Activated CD4-positive, alpha-beta memory T cell treated with anti-CD3 and anti-CD28 coated beads for 36 hours (primary cell): ENCODE data around the gene ACVR2B. TPM values are rescaled to one million over a fixed set of nuclear protein-coding genes. Genes with fewer than 3 reads are reported as not detected.

Experiments
- CTCF ChIA-PET: fragments of 350-600 bp; sonication (Branson Sonifier 250); formaldehyde crosslinking; loops from one replicate; lab custom pipeline; 2021; ENCODE audit warnings: antibody characterized with exemption, inconsistent platforms; lab: Charles Lee
- POLR2A ChIA-PET: fragments of 350-600 bp; sonication (Branson Sonifier 250); formaldehyde crosslinking; loops from one replicate; lab custom pipeline; 2021; ENCODE audit warnings: antibody characterized with exemption; lab: Charles Lee
- DNase-seq: peaks from one replicate; pipeline ENCODE4 v3.0.0-alpha.2; 2020
- H3K27ac Mint-ChIP-seq: one replicate; pipeline ENCODE4 v1.8.0; 2021; ENCODE audit warnings: mixed read lengths
- H3K27me3 Mint-ChIP-seq: one replicate; pipeline ENCODE4 v1.8.0; 2021; ENCODE audit warnings: mixed read lengths
- H3K36me3 Mint-ChIP-seq: one replicate; pipeline ENCODE4 v1.8.0; 2021; ENCODE audit warnings: mixed read lengths
- H3K4me1 Mint-ChIP-seq: one replicate; pipeline ENCODE4 v1.8.0; 2021; ENCODE audit warnings: low read depth, mixed read lengths
- H3K4me3 Mint-ChIP-seq: one replicate; pipeline ENCODE4 v1.8.0; 2021; ENCODE audit warnings: mild to moderate bottlenecking, mixed read lengths
- H3K9me3 Mint-ChIP-seq: one replicate; pipeline ENCODE4 v1.8.0; 2021; ENCODE audit warnings: mixed read lengths
- intact Hi-C: fragments of 100-400 bp; cut with micrococcal nuclease; formaldehyde crosslinking; loops from one replicate; pipeline ENCODE4 v1.15.1; 2023
- total RNA-seq, 2 experiments: library from RNA; stranded (reverse); gene quantifications; one replicate each; pipeline ENCODE4 v1.2.3, GENCODE V29; 2021

Gene ACVR2B
- total RNA-seq, 2 experiments from 2014 or later, result 7.1 to 7.8 TPM

- H3K36me3 Mint-ChIP-seq, result peaks cover 17% of the 10 kb centered on the region
- H3K9me3 Mint-ChIP-seq, result no peaks in the 10 kb centered on the region
- no peak overlapping the region for H3K4me3 Mint-ChIP-seq
- no peak for DNase-seq
- CTCF ChIA-PET, result interaction anchor here (1.0 to 6.0 kb wide), 8 partner anchors 9 to 481 kb away, joined by 3 to 81 read pairs (median 5); partner anchors contain the start of genes EXOG and XYLB
- peak overlapping the region; percentile 31 for H3K27ac Mint-ChIP-seq
- POLR2A ChIA-PET, result no interaction called here
- no peaks in the 10 kb centered on the region for H3K27me3 Mint-ChIP-seq
- intact Hi-C loops, result loop anchor here (1.0 kb wide), 1 partner anchor 23 kb away; the partner anchor contains the start of gene EXOG
- peaks cover 30% of the 10 kb centered on the region for H3K4me1 Mint-ChIP-seq
Observed at GRCh38 chr3:38519000-38519399, 65.3 kb downstream of the ACVR2B start.

GRCh38 chr3:38519651-38520050, 66.0 kb downstream of the ACVR2B start:
- Mint-ChIP-seq H3K36me3 (peaks cover 22% of the 10 kb centered on the region), H3K4me1 (peaks cover 30% of the 10 kb centered on the region), H3K9me3 (no peaks in the 10 kb centered on the region), H3K4me3 (no peak overlapping the region), H3K27me3 (no peaks in the 10 kb centered on the region), H3K27ac (peak overlapping the region; percentile 75)
- ChIA-PET CTCF (interaction anchor here (0.9 to 6.0 kb wide), 13 partner anchors 9 to 743 kb away, joined by 3 to 81 read pairs (median 11); partner anchors contain the start of genes EXOG, SCN5A and XYLB), POLR2A (no interaction called here)
- DNase-seq, result no peak
- intact Hi-C loops, result loop anchor here (1.0 kb wide), 1 partner anchor 23 kb away; the partner anchor contains the start of gene EXOG

DNA sequence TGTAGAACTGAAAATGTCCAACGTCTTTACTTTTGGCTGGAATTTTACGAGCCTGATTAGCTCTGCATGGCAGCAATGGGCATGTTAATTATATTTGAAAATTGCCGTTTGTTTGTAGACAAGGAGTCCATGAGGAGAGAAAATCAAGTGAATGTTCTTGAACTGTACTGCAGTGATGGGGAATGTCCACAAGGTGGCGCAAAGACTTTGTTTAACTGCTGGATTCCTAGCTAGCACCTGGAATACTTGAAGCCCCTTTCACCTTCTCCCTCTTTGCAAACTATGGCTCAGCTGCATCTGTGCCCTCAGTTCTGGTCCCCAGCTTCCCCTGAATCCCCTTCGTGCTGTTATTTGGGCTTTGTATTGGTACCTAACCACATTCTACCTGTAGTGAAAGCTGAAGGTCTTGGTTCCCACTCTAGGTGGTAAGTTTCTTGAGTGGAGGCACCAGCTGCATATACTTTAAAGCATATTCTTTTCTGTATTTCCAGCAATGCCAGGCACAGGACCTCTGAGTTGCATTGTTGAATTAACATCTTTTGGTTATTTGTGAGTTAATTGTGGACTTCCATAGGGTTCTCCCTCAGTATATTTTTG, 67.8 kb downstream of the ACVR2B start:
- DNase-seq, result peak; percentile 72
- H3K36me3 Mint-ChIP-seq, result peaks cover 33% of the 10 kb centered on the region
- no peaks in the 10 kb centered on the region for H3K27me3 Mint-ChIP-seq
- ChIA-PET POLR2A (no interaction called here), CTCF (interaction anchor here (0.6 to 6.0 kb wide), 54 partner anchors 9 to 892 kb away, joined by 3 to 81 read pairs (median 5); partner anchors contain the start of genes EXOG, SCN5A and XYLB)
- H3K27ac Mint-ChIP-seq, result no peak overlapping the region
- H3K4me3 Mint-ChIP-seq, result no peak overlapping the region
- H3K9me3 Mint-ChIP-seq, result no peaks in the 10 kb centered on the region
- intact Hi-C loops, result loop anchor here (1.0 kb wide), 2 partner anchors 130 to 479 kb away; no protein-coding TSS in a partner anchor
- H3K4me1 Mint-ChIP-seq, result peaks cover 30% of the 10 kb centered on the region

- H3K9me3 Mint-ChIP-seq, result no peaks in the 10 kb centered on the region
- H3K27me3 Mint-ChIP-seq, result no peaks in the 10 kb centered on the region
- intact Hi-C loops, result no loop called here
- ChIA-PET CTCF (interaction anchor here (0.6 to 6.0 kb wide), 49 partner anchors 9 to 769 kb away, joined by 3 to 81 read pairs (median 6); partner anchors contain the start of genes EXOG, SCN5A and XYLB), POLR2A (interaction anchor here (0.6 kb wide), 1 partner anchor 16 kb away, joined by 3 read pairs; no protein-coding TSS in a partner anchor)
- H3K27ac Mint-ChIP-seq, result no peak overlapping the region
- peaks cover 31% of the 10 kb centered on the region for H3K36me3 Mint-ChIP-seq
- no peak overlapping the region for H3K4me3 Mint-ChIP-seq
- peaks cover 30% of the 10 kb centered on the region for H3K4me1 Mint-ChIP-seq
- DNase-seq, result no peak
Observed at GRCh38 chr3:38522002-38522401, 68.3 kb downstream of the ACVR2B start.

- Mint-ChIP-seq H3K4me1 (peaks cover 21% of the 10 kb centered on the region), H3K27ac (no peak overlapping the region), H3K27me3 (no peaks in the 10 kb centered on the region), H3K9me3 (no peaks in the 10 kb centered on the region), H3K36me3 (peaks cover 33% of the 10 kb centered on the region), H3K4me3 (no peak overlapping the region)
- intact Hi-C loops, result no loop called here
- CTCF ChIA-PET, result interaction anchor here (0.9 to 2.8 kb wide), 4 partner anchors 27 to 476 kb away, joined by 4 to 12 read pairs (median 4); no protein-coding TSS in a partner anchor
- POLR2A ChIA-PET, result no interaction called here
- DNase-seq, result no peak
Observed at GRCh38 chr3:38524141-38524739, 70.5 kb downstream of the ACVR2B start.

GRCh38 chr3:38526792-38527191, 73.1 kb downstream of the ACVR2B start:
- no peak for DNase-seq
- Mint-ChIP-seq H3K9me3 (no peaks in the 10 kb centered on the region), H3K27ac (no peak overlapping the region), H3K36me3 (peaks cover 43% of the 10 kb centered on the region), H3K4me1 (no peaks in the 10 kb centered on the region), H3K4me3 (no peak overlapping the region), H3K27me3 (no peaks in the 10 kb centered on the region)
- ChIA-PET CTCF (interaction anchor here (1.5 kb wide), 1 partner anchor 30 kb away, joined by 4 read pairs; the partner anchor contains the start of gene EXOG), POLR2A (no interaction called here)
- intact Hi-C loops, result no loop called here

DNA sequence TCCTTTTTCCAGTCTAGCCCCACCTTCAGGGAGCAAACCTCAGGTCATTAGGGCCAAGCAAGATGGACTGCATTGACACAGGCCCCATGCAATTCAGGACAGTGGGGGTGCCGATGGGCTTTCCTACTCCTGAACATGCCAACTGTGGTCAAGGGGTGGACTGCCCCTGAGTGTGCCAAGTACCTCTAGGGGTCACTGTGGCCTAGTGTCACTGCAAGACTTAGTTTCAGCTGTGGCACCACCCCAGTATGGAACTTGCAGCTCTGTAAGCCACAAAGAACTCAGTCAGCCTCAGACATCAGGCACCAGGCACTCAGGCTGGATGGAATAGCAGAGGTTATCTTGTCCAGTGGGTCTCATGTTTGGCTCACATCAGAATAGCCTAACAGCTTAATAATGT, 74.8 kb downstream of the ACVR2B start:
- ChIA-PET CTCF (interaction anchor here (0.8 kb wide), 1 partner anchor 8 kb away, joined by 3 read pairs; no protein-coding TSS in a partner anchor), POLR2A (no interaction called here)
- H3K4me1 Mint-ChIP-seq, result no peaks in the 10 kb centered on the region
- no peaks in the 10 kb centered on the region for H3K27me3 Mint-ChIP-seq
- no peak for DNase-seq
- intact Hi-C loops, result no loop called here
- H3K27ac Mint-ChIP-seq, result no peak overlapping the region
- no peak overlapping the region for H3K4me3 Mint-ChIP-seq
- no peaks in the 10 kb centered on the region for H3K9me3 Mint-ChIP-seq
- H3K36me3 Mint-ChIP-seq, result peaks cover 41% of the 10 kb centered on the region

GRCh38 chr3:38532529-38532928, 78.8 kb downstream of the ACVR2B start:
- ChIA-PET POLR2A (no interaction called here), CTCF (interaction anchor here (3.3 kb wide), 1 partner anchor 11 kb away, joined by 18 read pairs; no protein-coding TSS in a partner anchor)
- no peak overlapping the region for H3K27ac Mint-ChIP-seq
- no peaks in the 10 kb centered on the region for H3K27me3 Mint-ChIP-seq
- intact Hi-C loops, result no loop called here
- no peak for DNase-seq
- H3K9me3 Mint-ChIP-seq, result no peaks in the 10 kb centered on the region
- H3K4me1 Mint-ChIP-seq, result peaks cover 3% of the 10 kb centered on the region
- H3K4me3 Mint-ChIP-seq, result no peak overlapping the region
- peaks cover 27% of the 10 kb centered on the region for H3K36me3 Mint-ChIP-seq

- no peak for DNase-seq
- H3K36me3 Mint-ChIP-seq, result peaks cover 21% of the 10 kb centered on the region
- ChIA-PET POLR2A (no interaction called here), CTCF (interaction anchor here (1.0 kb wide), 1 partner anchor 12 kb away, joined by 8 read pairs; no protein-coding TSS in a partner anchor)
- H3K9me3 Mint-ChIP-seq, result no peaks in the 10 kb centered on the region
- H3K27me3 Mint-ChIP-seq, result no peaks in the 10 kb centered on the region
- no peak overlapping the region for H3K27ac Mint-ChIP-seq
- intact Hi-C loops, result no loop called here
- no peak overlapping the region for H3K4me3 Mint-ChIP-seq
- peaks cover 3% of the 10 kb centered on the region for H3K4me1 Mint-ChIP-seq
Observed at GRCh38 chr3:38533285-38533976, 79.7 kb downstream of the ACVR2B start.

- H3K4me1 Mint-ChIP-seq, result peaks cover 3% of the 10 kb centered on the region
- no peak overlapping the region for H3K27ac Mint-ChIP-seq
- H3K9me3 Mint-ChIP-seq, result no peaks in the 10 kb centered on the region
- no peak for DNase-seq
- H3K36me3 Mint-ChIP-seq, result peaks cover 20% of the 10 kb centered on the region
- H3K27me3 Mint-ChIP-seq, result no peaks in the 10 kb centered on the region
- ChIA-PET POLR2A (no interaction called here), CTCF (interaction anchor here (0.6 to 1.0 kb wide), 3 partner anchors 12 to 209 kb away, joined by 3 to 8 read pairs (median 3); no protein-coding TSS in a partner anchor)
- intact Hi-C loops, result no loop called here
- no peak overlapping the region for H3K4me3 Mint-ChIP-seq
Observed at GRCh38 chr3:38534180-38534579, 80.5 kb downstream of the ACVR2B start.

DNA sequence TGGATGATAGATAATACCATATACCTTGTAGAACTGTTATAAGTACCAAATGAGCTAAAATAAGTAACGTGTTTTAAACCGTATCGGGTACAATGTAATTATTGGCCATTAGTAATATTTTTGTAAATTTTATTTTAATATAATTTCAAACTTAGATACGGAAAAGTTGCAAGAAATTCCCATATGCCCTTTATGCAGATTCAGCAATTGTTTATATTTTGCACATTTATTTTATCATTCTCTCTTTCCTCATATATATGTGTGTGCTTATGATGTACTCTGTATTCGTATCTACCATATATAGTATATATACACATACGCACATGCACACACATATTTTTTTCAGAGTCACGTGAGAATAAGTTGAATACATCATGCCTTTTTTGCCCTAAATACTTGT, 80.9 kb downstream of the ACVR2B start:
- no peaks in the 10 kb centered on the region for H3K9me3 Mint-ChIP-seq
- intact Hi-C loops, result no loop called here
- no peak for DNase-seq
- H3K27ac Mint-ChIP-seq, result no peak overlapping the region
- H3K4me1 Mint-ChIP-seq, result peaks cover 3% of the 10 kb centered on the region
- H3K4me3 Mint-ChIP-seq, result no peak overlapping the region
- no peaks in the 10 kb centered on the region for H3K27me3 Mint-ChIP-seq
- POLR2A ChIA-PET, result no interaction called here
- CTCF ChIA-PET, result interaction anchor here (0.6 to 1.0 kb wide), 3 partner anchors 13 to 209 kb away, joined by 3 to 8 read pairs (median 3); no protein-coding TSS in a partner anchor
- H3K36me3 Mint-ChIP-seq, result peaks cover 19% of the 10 kb centered on the region
